ENCODE measurements around the gene MYBPC3.

- TF ChIP-seq, protein P1, sequence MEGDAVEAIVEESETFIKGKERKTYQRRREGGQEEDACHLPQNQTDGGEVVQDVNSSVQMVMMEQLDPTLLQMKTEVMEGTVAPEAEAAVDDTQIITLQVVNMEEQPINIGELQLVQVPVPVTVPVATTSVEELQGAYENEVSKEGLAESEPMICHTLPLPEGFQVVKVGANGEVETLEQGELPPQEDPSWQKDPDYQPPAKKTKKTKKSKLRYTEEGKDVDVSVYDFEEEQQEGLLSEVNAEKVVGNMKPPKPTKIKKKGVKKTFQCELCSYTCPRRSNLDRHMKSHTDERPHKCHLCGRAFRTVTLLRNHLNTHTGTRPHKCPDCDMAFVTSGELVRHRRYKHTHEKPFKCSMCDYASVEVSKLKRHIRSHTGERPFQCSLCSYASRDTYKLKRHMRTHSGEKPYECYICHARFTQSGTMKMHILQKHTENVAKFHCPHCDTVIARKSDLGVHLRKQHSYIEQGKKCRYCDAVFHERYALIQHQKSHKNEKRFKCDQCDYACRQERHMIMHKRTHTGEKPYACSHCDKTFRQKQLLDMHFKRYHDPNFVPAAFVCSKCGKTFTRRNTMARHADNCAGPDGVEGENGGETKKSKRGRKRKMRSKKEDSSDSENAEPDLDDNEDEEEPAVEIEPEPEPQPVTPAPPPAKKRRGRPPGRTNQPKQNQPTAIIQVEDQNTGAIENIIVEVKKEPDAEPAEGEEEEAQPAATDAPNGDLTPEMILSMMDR (conservative IDR thresholded peaks at IDR 0.05; ENCODE audit: low read depth in 2 of 2), result no peak
- no peak for TF ChIP-seq ETS1 (IDR thresholded peaks at IDR 0.05)
- TF ChIP-seq EZH2 (IDR thresholded peaks at IDR 0.05; ENCODE audit: low read depth, unreplicated experiment), result no peak
- no peak for TF ChIP-seq EZH2phosphoT487 (IDR thresholded peaks at IDR 0.05; ENCODE audit: unreplicated experiment)
- no peak for TF ChIP-seq POLR2AphosphoS5 (IDR thresholded peaks at IDR 0.05; ENCODE audit: low read depth)
- TF ChIP-seq, protein P2, sequence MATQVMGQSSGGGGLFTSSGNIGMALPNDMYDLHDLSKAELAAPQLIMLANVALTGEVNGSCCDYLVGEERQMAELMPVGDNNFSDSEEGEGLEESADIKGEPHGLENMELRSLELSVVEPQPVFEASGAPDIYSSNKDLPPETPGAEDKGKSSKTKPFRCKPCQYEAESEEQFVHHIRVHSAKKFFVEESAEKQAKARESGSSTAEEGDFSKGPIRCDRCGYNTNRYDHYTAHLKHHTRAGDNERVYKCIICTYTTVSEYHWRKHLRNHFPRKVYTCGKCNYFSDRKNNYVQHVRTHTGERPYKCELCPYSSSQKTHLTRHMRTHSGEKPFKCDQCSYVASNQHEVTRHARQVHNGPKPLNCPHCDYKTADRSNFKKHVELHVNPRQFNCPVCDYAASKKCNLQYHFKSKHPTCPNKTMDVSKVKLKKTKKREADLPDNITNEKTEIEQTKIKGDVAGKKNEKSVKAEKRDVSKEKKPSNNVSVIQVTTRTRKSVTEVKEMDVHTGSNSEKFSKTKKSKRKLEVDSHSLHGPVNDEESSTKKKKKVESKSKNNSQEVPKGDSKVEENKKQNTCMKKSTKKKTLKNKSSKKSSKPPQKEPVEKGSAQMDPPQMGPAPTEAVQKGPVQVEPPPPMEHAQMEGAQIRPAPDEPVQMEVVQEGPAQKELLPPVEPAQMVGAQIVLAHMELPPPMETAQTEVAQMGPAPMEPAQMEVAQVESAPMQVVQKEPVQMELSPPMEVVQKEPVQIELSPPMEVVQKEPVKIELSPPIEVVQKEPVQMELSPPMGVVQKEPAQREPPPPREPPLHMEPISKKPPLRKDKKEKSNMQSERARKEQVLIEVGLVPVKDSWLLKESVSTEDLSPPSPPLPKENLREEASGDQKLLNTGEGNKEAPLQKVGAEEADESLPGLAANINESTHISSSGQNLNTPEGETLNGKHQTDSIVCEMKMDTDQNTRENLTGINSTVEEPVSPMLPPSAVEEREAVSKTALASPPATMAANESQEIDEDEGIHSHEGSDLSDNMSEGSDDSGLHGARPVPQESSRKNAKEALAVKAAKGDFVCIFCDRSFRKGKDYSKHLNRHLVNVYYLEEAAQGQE (IDR thresholded peaks at IDR 0.05; ENCODE audit: unreplicated experiment), result no peak
These were observed 62.6 kb downstream of the MYBPC3 start for GRCh38 chr11:47289856-47290255.

Data from GM23338 (cell line).